Measurements from ENCODE around the gene SALL3. TPM values are rescaled to one million over a fixed set of nuclear protein-coding genes. Genes with fewer than 3 reads are reported as not detected.

Gene SALL3
- total and polyA plus RNA-seq, 2 of the 8 experiments (the other 6 are each of a cell fraction or from before 2014, with no cell fraction given) = 10.5 to 46.4 TPM

- H3K79me1 ChIP-seq (ENCODE audit: low read depth, low read length) = no peaks in the 10 kb centered on the region
- no peak overlapping the region for H2BK20ac ChIP-seq (ENCODE audit: low read length)
- no peak overlapping the region for H3K23ac ChIP-seq (ENCODE audit: insufficient read length)
- H3K4me2 ChIP-seq (ENCODE audit: insufficient read depth in 1 of 2, low read depth in 2 of 2, low read length in 2 of 2) = peak overlapping the region; percentile 65 to 92
- no peak overlapping the region for H2AK5ac ChIP-seq (ENCODE audit: low read depth, low read length)
- no peak overlapping the region for H3K18ac ChIP-seq (ENCODE audit: extremely low read depth, low read length)
- no peak for TF ChIP-seq BRCA1 (IDR thresholded peaks at IDR 0.05; ENCODE audit: low read depth, low read length)
- peak; percentile 46 for TF ChIP-seq TAF1 (IDR thresholded peaks at IDR 0.05; ENCODE audit: low read depth, low read length)
- TF ChIP-seq ASH2L (IDR thresholded peaks at IDR 0.05; ENCODE audit: low read length) = no peak
- no peak for TF ChIP-seq CTBP2 (IDR thresholded peaks at IDR 0.05; ENCODE audit: borderline replicate concordance, insufficient read depth, insufficient read length, low read length)
- peak; percentile 31 for TF ChIP-seq KDM4A (IDR thresholded peaks at IDR 0.05; ENCODE audit: low read depth, low read length, severe bottlenecking)
- TF ChIP-seq RBBP5 (IDR thresholded peaks at IDR 0.05; ENCODE audit: borderline replicate concordance, low read depth, low read length) = peak; percentile 49; the same call in 1 of the 2 replicates
- H2BK12ac ChIP-seq (ENCODE audit: low read depth, low read length) = no peak overlapping the region
- peak overlapping the region in 2 of 4 experiments; percentile 25 to 58; a peak in 3 of 7 replicates for H3K9ac ChIP-seq (replicated peaks in 1 of 4; ENCODE audit: extremely low read depth in 1 of 4, low read depth in 3 of 4, low read length in 3 of 4)
- no peak overlapping the region for H4K91ac ChIP-seq (replicated peaks; ENCODE audit: insufficient read length, low read length)
- peaks cover 9 to 27% (median 23%) of the 10 kb centered on the region in 4 experiments for H3K4me1 ChIP-seq (replicated peaks in 1 of 4; ENCODE audit: control insufficient read depth in 3 of 4, insufficient read depth in 4 of 4, low read length in 3 of 4)
- no peak overlapping the region for H2BK15ac ChIP-seq (ENCODE audit: low read length)
- H3K4ac ChIP-seq (replicated peaks; ENCODE audit: insufficient read length, low read depth, low read length) = no peak overlapping the region
- POLR2A ChIA-PET (ENCODE audit: partially characterized antibody) = no interaction called here
- peaks cover 1 to 12% of the 10 kb centered on the region in 2 experiments for H4K20me1 ChIP-seq (replicated peaks in 1 of 2; ENCODE audit: control insufficient read depth in 1 of 2, insufficient read depth in 2 of 2, low read length in 2 of 2)
- no CpG with 5 or more reads among the region's 98 CpGs for WGBS, 2 experiments (ENCODE audit: extremely low coverage in 1 of 2, insufficient coverage in 1 of 2, insufficient read length in 1 of 2, insufficient replicate concordance in 2 of 2, low coverage in 1 of 2, low lambda C conversion rate in 2 of 2, missing lambda C conversion rate in 1 of 2)
- H3K14ac ChIP-seq (ENCODE audit: insufficient read length) = no peak overlapping the region
- FAIRE-seq (no peak), DNase-seq (ENCODE audit: low read depth in 1 of 2, low spot score in 2 of 2) (peak in 1 of 2 experiments; percentile 77)
- no peak overlapping the region for H2BK120ac ChIP-seq (replicated peaks; ENCODE audit: low read depth, low read length)
- H3K27ac ChIP-seq (ENCODE audit: low read depth, low read length) = no peak overlapping the region
- peaks cover 27% of the 10 kb centered on the region for H3K23me2 ChIP-seq (ENCODE audit: low read depth, low read length)
- H3K56ac ChIP-seq (replicated peaks; ENCODE audit: insufficient read length, low read depth, low read length) = no peak overlapping the region
- no peak overlapping the region for H2AFZ ChIP-seq (ENCODE audit: low read length)
- H3K79me2 ChIP-seq (ENCODE audit: control insufficient read depth in 1 of 2, insufficient read depth in 2 of 2, low read length in 2 of 2) = peaks cover 0 to 36% of the 10 kb centered on the region in 2 experiments; a peak in 3 of 4 replicates
- no peak overlapping the region for H4K5ac ChIP-seq (ENCODE audit: insufficient read length, low read depth, low read length)
- H3K36me3 ChIP-seq (ENCODE audit: control insufficient read depth in 2 of 4, insufficient read depth in 4 of 4, low read length in 3 of 4) = peaks cover 0 to 2% (median 0%) of the 10 kb centered on the region in 4 experiments; a peak in 1 of 8 replicates
- H3K4me3 ChIP-seq (ENCODE audit: extremely low read depth in 1 of 4, insufficient read depth in 2 of 4, low read depth in 3 of 4, low read length in 4 of 4) = peak overlapping the region; percentile 40 to 93 (median 55)
- CTCF ChIA-PET (ENCODE audit: partially characterized antibody) = interaction anchor here (1.7 kb wide), 1 partner anchor 7 kb away, joined by 5 read pairs; no protein-coding TSS in a partner anchor
- H3K27me3 ChIP-seq (replicated peaks in 1 of 4; ENCODE audit: control insufficient read depth in 3 of 4, extremely low read depth in 1 of 4, insufficient read depth in 3 of 4, low read length in 3 of 4) = peaks cover 34 to 48% (median 44%) of the 10 kb centered on the region in 4 experiments
- H2BK5ac ChIP-seq (ENCODE audit: low read depth, low read length) = no peak overlapping the region
- H4K8ac ChIP-seq (ENCODE audit: extremely low read depth, insufficient read depth, low read length) = peak overlapping the region; percentile 75; the same call in 1 of the 2 replicates
- H3K9me3 ChIP-seq (ENCODE audit: insufficient read depth in 2 of 2, low read depth in 1 of 2, low read length in 1 of 2) = no peaks in the 10 kb centered on the region
Measured at GRCh38 chr18:78979056-78979729, 425 bp upstream of the SALL3 start.

All from H1 (cell line).